ENCODE results near the gene FAM149B1. TPM values are rescaled to one million over a fixed set of nuclear protein-coding genes. Genes with fewer than 3 reads are reported as not detected.
"Not testable (repeated sequence)": the region's sequence is repeated elsewhere in the genome, so short reads cannot be mapped to it uniquely, and the experiment has no call there.

Gene FAM149B1
- 10 to 100 TPM; 36.9 to 45.6 (median 41.5) TPM for polyA plus RNA-seq (ENCODE audit: insufficient read length in 4 of 4)

DNA sequence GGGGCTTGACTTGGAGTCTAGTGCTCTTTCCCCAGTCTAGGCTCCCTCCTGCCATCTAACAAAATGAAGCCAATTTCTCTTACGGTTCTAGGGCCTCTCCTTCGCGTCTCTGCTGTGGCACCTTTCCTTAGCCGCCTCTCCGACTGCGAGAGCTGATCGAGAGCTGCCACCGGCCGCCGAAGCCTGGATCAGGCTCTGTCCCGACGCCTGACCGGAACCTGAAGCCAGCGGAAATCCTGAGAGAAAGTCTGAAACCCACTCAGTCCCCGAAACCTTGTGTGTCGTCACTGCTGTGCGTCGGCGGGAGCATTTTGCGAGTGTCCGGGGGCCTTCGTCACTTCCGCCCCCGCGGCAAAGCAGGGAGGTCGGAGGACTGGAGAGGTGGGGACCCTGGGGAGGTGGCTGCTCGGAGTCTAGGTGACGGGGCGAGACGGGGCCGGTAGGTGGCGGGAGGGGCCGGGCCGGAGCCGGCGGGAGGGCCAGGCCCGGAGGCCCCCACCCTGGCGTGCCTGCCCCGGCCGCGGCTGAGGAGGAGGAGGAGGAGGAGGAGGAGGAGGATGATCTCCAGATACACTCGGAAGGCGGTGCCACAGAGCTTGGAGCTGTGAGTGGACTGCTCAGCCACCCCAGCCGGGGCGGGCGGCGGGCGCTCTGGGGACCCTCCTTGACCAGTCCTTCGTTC, at the start of gene FAM149B1, which contains the start of gene ECD:
Gene FAM149B1, plus strand, starts transcription at position 337 of the 682 bp plus-strand sequence. Its CDS starts 221 bp downstream, at position 558.
Gene ECD, minus strand, starts transcription at position 226 of the 682 bp plus-strand sequence. CDS start 4,071 bp downstream, outside the sequence.
- peak; percentile 93 to 95 (median 94) for DNase-seq (ENCODE audit: low read depth in 4 of 4, low spot score in 3 of 4)

DNA sequence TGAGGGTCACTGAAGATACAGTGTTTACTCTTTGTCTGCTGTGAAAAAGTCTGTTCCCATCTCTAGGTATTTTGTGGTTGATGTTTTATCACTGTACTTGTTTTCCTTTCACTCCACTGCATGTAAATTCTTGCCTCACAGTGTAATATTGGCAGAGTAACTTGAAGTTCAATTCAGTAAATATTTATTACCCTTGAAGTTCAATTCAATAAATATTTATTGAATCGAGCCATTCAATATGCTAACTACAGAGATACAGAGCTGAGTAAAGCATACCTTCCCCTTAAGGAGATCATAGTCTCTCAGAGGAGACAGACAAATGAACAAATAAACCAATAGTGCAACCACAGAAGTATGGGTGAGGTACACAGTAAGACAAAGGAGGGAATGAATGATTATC, 48.5 kb upstream of the FAM149B1 start:
- no peak for DNase-seq (ENCODE audit: low read depth in 4 of 4, low spot score in 3 of 4)

DNA sequence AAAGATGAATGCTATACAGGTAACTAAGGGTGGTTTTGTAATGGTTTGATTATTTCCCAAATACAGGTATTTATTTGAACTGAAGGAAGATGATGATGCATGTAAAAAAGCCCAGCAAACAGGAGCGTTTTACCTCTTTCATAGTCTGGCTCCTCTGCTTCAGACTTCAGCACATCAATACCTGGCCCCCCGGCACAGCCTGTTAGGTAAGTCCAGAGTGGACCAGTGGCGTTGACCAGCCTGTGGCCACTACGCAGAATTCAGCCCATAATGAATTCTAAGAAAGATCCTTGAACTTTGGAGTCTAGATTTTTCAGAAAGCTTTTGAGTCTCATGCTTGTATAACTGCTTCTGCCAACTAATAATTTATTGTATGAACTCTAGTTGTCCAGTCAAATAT, 48.0 kb upstream of the FAM149B1 start:
- DNase-seq (ENCODE audit: low read depth in 4 of 4, low spot score in 3 of 4): no peak

DNA sequence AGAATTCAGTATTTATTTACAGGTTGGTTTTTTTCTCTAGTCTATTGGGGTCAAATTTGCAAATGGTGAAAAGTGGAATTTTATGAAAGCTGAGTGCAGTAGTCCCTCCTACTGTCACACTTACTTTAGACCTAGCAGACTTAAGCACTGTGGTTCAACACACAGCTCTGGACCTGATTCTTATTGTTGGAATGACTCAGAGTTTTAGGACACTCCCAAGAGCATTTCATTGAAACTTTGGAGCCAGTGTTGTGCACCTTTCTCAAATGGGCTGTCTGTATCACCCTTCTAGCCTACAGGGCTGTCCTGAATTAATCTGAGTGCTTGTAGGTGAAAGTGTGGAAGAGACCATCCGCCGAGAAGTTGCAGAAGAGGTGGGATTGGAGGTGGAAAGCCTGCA, 41.6 kb upstream of the FAM149B1 start:
- no peak for DNase-seq (ENCODE audit: low read depth in 4 of 4, low spot score in 3 of 4)

DNA sequence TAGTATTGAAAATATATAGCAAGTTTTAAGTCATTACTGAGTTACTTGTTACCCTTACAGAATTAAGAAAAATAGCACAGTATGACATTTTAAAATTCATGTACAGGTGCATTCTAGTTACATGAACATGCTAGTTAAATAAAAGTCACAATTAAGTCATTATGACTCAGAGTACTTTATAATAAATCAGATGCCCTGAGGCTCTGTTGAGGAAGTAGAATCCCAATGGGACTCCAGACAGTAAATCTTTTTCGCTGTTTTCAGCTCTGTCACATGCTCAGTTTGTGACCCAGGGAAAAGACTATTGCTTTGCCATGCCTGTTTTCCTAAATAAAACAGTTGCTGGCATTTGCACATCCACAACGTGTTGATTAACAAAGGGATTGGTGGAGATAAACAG, 36.6 kb upstream of the FAM149B1 start:
- DNase-seq (ENCODE audit: low read depth in 4 of 4, low spot score in 3 of 4): no peak

- DNase-seq (ENCODE audit: low read depth in 4 of 4, low spot score in 3 of 4): no peak
Measured at GRCh38 chr10:73131913-73132686, 35.8 kb upstream of the FAM149B1 start.

GRCh38 chr10:73134727-73135126, 33.2 kb upstream of the FAM149B1 start:
- DNase-seq (ENCODE audit: low read depth in 4 of 4, low spot score in 3 of 4): no peak

- no peak for DNase-seq (ENCODE audit: low read depth in 4 of 4, low spot score in 3 of 4)
Measured at GRCh38 chr10:73136627-73137026, 31.3 kb upstream of the FAM149B1 start.

DNA sequence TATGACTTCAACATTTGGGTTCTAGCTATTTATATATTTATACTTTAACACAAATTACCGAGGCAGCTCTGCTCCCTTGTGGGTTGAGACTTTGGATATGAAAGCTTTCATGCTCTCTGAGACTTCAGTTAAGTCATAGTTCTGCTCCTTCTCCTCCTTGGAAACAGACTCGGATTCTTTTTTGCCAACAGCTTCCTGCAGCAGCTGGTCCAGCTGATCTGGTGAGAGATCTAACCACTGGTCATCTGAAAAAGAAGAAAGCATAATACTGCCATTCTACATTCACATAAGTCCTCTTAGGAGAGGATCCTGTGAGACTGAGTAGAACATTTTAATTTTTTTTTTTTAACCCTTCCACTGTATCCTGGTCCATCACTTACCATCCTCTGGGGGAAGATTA, 28.7 kb upstream of the FAM149B1 start:
- DNase-seq (ENCODE audit: low read depth in 4 of 4, low spot score in 3 of 4): no peak

DNA sequence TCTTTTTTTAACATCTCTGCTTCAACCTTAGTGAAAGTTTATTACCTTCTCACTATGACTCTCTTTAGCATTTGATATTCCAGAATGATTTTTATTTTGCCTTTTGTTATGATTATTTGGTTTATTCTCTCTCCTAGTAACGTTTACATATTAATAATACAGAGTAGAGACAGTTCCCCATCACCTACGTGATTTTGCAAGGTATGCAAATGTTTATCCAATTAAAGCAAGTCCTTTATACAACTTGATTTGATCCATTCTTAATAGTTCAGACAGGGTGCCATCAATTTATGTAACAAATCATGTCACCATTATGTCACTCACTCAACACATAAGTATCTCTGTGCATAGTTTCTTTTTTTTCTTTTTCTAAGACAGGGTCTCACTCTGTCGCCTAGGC, 26.3 kb upstream of the FAM149B1 start:
- DNase-seq (ENCODE audit: low read depth in 4 of 4, low spot score in 3 of 4): no peak

DNA sequence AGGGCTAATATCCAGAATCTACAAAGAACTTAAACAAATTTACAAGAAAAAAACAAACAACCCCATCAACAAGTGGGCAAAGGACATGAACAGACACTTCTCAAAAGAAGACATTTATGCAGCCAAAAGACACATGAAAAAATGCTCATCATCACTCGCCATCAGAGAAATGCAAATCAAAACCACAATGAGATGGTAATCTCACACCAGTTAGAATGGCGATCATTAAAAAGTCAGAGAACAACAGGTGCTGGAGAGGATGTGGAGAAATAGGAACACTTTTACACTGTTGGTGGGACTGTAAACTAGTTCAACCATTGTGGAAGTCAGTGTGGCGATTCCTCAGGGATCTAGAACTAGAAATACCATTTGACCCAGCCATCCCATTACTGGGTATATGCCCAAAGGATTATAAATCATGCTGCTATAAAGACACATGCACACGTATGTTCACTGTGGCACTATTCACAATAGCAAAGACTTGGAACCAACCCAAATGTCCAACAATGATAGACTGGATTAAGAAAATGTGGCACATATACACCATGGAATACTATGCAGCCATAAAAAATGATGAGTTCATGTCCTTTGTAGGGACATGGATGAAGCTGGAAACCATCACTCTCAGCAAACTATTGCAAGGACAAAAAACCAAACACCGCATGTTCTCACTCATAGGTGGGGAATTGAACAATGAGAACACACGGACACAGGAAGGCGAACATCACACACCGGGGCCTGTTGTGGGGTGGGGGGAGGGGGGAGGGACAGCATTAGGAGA, 17.1 kb upstream of the FAM149B1 start:
- not testable (repeated sequence) for DNase-seq (ENCODE audit: low read depth in 4 of 4, low spot score in 3 of 4)

DNA sequence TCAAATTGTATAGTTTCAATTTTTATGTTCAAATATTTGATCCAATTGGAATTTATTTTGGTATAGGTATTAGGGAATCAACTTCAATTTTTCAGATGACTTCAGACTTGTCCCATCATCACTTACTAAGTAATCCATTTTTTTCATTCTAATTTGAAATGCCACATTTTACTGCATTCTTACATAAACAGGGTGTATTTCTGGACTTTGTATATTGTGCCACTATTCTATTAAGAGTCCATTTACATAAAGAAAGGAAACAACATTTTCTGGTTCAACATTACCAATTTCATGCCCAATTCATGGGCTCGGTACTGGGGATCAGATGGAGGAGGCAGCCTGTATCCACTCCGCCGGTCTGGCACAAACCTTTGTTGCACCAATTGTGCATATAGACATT, 15.9 kb upstream of the FAM149B1 start:
- no peak for DNase-seq (ENCODE audit: low read depth in 4 of 4, low spot score in 3 of 4)

- DNase-seq (ENCODE audit: low read depth in 4 of 4, low spot score in 3 of 4): no peak
Measured at GRCh38 chr10:73156054-73156453, 11.9 kb upstream of the FAM149B1 start.

GRCh38 chr10:73159038-73159648, 8.8 kb upstream of the FAM149B1 start:
- peak in 3 of 4 donors; percentile 25 to 33 (median 31) for DNase-seq (ENCODE audit: low read depth in 4 of 4, low spot score in 3 of 4)

DNA sequence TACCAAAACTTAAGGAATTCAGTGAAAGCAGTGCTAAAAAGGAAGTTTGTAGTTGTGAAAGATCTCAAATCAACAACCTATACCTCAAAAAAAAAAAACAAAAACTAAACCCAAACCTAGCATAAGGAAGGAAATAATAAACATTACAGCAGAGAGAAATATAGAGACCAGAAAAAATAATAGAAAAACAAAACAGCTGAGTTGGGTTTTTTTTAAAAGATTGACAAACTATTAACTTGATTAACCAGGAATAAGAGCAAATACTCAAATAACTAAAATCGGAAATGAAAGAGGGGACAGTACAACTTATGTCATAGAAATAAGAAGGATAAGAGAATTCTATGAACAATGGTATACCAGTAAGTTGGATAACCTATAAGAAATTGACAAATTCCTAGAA, 6.8 kb upstream of the FAM149B1 start:
- no peak for DNase-seq (ENCODE audit: low read depth in 4 of 4, low spot score in 3 of 4)

DNA sequence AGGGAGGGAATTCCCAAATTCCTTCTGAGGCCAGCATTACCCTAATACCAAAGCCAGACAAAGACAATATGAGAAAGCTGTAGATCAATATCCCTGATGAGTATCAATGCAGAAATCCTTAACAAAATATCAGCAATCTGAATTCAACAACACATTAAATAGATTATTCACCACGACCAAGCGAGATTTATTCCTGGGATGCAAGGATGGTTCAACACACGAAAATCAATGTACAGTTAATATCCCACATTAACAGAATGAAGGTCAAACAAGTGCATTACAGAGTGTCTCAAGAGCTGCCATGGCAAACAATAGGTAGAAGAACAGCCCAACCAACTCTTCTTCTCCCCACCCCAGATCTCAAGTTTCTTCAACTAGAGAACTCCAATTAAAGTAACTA, 6.3 kb upstream of the FAM149B1 start:
- no peak for DNase-seq (ENCODE audit: low read depth in 4 of 4, low spot score in 3 of 4)

DNA sequence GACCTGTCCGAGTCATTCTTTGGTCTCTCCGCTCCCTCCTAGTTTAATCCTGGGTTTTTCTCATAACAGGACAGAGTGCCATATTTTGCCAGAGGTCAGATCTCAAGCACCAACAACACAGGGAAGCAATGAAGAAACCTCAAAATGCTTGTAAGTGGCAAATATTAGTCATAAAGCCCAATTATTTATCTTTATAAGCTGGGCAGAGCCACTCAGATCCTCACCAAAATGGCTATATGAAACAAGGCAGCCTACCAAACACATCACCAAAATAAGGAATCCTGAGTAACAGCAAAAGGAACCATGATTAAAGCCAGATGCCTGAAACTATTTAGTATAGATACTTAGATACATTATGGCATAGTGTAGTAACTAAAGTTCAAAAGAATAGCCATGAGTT, 4.8 kb upstream of the FAM149B1 start:
- no peak for DNase-seq (ENCODE audit: low read depth in 4 of 4, low spot score in 3 of 4)

GRCh38 chr10:73166972-73167371, 947 bp upstream of the FAM149B1 start:
- DNase-seq (ENCODE audit: low read depth in 4 of 4, low spot score in 3 of 4): no peak

DNA sequence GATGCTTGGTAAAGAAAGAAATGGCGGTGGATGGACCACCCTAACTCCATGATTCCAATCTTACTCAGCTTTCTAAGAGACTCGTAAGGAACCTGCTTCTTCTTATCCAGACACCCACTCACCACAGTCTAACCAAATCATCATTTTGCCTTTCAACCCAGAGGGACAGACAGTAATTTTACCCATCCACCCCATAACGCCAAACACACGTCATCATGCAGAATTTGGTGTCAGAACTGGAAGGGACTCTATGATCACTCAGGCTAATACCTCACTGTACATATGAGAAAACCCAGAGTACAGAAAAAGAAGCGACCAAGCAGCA, 499 bp upstream of the FAM149B1 start:
- DNase-seq (ENCODE audit: low read depth in 4 of 4, low spot score in 3 of 4): peak in 1 of 4 donors; percentile 3

GRCh38 chr10:73168465-73168803, 515 bp downstream of the FAM149B1 start:
- DNase-seq (ENCODE audit: low read depth in 4 of 4, low spot score in 3 of 4): peak in 1 of 4 donors; percentile 12

DNA sequence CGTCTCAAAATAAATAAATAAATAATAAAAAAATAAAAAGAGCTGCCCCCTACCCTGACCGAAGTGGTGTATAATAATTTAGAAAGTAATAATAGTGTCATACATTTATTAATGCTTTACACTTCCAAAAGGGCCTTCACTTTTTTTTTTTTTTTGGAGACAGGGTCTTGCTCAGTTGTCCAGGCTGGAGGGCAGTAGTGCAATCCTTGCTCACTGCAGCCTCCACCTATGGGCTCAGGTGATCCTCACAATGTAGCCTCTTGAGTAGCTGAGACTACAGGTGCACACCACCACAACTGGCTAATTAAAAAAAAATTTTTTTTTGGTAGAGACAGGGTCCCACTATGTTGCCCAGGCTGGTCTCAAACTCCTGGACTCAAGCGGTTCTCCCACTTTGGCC, 1.4 kb downstream of the FAM149B1 start:
- DNase-seq (ENCODE audit: low read depth in 4 of 4, low spot score in 3 of 4): no peak

Measured in right renal pelvis (tissue), 4 donors.